Activated T-cell treated with anti-CD3 and anti-CD28 coated beads, Interleukin-2, amount 50 U/mL, for 48 hours (primary cell): ENCODE results near the gene CHMP4B.
"Not testable (repeated sequence)": the region's sequence is repeated elsewhere in the genome, so short reads cannot be mapped to it uniquely, and the experiment has no call there.

Source experiments
- DNase-seq, 2 experiments: peaks; one replicate each; pipeline ENCODE4 v3.0.0-alpha.2; 2020

CHMP4B gene

DNA sequence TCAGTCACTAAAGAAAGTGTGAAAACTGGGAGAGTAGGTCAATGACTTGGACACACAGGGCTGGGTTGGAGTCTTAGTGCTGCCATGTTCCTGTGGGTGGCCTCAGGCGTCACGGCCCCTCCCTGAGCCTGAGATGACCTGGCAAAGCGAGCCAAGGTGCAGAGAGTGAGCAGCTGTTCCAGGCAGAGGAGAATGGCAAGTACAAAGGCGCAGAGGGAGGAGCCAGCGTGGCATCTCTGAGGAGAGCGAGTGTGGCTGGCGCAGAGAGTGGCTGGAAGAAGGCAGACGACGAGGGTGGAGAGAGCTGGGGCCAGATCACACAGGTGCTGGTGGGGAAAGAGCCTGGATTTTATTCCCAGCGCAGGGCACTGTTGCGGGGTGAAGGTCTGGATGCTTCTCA, 20.6 kb upstream of the CHMP4B start:
- DNase-seq = no peak

DNA sequence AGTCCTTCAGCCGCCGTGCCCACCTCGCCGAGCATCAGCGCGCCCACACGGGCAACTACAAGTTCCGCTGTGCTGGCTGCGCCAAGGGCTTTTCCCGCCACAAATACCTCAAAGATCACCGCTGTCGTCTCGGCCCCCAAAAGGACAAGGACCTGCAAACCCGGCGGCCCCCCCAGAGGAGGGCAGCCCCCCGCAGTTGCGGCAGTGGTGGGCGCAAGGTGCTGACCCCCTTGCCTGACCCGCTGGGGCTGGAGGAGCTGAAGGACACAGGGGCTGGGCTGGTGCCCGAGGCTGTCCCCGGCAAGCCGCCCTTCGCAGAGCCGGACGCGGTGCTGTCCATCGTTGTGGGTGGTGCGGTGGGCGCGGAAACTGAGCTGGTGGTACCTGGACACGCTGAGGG, 20.1 kb upstream of the CHMP4B start:
- DNase-seq = no peak

DNA sequence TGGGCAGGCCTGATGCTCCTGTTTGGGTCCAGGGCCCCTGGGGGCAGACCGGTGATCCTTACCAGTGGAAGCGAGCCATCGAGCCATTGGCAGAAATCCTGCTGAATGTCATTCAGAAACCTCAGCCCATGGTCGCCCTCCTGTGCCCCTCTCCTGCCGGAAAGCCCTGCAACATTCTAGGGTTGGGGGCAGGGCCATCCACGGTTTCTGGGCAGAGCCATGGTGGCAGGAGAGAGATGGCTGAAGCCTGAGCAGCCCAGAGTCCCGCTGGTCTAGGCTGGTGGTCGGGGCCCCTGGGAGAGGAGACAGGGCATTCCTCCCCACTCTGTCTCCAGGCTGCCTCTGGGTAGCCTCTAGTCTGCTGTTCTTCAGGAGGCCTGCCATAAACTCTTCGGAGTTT, 19.6 kb upstream of the CHMP4B start:
- DNase-seq = no peak

DNA sequence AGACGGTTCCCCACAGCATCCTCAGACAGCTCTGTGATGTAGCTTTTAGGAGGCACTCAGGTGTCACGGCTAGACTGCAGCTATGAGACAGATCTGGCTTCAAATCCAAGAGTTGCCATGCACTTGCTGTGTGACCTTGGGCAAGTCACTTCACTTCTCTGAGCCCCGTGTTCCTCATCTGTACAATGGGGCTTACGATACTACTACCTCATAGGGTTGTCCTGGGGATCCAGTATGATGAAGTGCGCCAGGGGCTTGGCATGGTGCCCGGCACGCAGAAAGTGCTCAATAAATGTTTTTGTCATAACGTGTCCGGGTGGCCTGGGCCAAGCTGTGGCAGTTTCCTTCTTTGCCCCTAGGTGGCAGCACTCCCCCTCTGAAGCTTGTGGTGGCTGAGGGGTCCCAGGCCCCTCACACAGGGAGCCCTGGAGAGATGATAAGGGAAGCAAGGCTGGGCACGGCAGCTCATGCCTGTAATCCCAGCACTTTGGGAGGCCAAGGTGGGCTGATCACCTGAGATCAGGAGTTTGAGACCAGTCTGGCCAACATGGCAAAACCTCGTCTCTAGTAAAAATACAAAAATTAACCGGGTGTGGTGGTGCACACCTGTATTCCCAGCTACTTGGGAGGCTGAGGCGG, 19.1 kb upstream of the CHMP4B start:
- peak; percentile 72 to 76 for DNase-seq

DNA sequence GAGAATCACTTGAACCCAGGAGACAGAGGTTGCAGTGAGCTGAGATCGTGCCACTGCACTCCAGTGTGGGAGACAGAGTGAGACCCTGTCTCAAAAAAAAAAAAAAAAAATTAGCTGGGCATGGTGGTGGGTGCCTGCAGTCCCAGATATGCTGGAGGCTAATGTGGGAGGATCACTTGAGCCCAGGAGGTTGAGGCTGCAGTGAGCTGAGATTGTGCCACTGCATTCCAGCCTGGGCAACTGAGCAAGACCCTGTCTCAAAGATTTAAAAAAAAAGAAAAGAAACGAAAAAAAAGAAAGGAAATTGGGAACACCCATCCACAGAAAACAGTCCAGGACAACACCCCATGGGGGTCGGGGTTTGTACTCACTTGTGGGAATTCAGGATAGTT, 18.6 kb upstream of the CHMP4B start:
- DNase-seq = not testable (repeated sequence)

DNA sequence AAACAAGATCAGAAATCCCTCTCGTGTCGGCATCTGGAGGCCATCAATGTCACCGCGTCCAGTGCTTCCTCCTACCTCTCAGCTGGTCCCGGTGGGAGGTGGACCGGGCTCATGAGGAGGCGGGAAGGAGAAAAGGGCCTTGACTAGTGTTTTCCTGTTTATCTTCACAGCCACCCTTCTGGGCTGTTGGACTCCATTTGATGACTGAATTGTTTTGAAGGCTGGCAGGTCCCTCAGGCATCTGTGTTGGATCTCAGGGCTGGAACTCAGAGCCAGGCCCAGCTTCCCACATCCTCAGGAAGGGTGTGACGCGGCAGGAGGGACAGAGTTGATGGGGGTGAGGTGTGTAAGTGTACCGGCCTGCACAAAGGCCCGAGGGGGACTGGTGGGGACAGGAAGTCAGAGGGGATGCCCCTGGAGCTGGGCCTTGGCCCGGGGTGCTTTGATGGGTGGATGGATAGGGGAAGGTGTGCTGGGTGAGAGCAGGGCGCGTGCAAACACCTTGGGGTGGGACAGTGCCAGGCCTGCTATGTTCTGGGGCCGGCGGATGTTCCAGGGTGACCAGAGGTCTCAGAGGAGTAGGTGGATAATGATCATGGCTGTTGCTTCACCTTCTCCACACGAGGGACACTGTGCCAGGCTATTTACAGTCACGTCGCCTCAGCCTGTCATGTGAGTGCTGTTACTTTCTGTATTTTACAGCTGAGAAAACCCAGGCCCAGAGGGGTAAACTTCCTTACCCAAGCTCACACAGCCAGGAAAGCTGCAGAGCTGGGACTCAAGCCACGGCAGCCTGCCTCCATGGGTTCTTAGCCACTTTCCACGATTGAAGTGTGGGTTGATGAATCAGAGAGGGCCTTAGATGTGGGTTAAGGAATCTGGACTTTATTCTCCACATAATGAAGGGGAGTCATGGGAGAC, 17.9 kb upstream of the CHMP4B start:
- no peak for DNase-seq

DNA sequence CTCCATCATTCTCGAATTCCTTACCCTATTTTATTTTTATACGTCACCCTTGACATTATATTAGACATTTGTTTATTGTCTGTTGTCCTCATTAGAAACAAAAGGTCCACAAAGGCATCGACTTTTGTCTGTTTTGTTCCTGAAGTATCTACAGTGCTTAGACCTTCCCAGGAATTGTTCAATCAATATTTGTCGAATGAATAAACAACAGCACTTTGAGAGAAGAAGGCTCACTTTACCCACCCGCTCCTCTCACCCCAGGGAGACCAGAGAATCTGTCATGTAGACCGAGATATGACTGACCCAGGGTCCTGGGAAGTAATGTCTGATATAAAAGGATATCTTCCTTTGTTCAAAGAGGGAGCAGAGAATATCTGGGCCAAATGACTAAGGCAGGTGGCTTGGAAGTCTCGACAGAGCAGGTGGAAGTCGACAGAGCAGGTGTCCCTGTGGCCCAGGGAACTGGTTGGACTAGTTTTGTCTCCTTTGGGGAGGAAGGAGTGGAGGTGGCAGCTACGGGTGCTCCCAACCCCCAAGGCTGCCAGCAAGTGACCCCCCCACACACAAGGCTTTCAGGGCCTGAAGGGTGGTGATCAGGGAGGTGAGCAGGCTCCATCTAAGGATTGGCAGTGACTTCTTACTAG, 14.8 kb upstream of the CHMP4B start:
- DNase-seq = no peak

DNA sequence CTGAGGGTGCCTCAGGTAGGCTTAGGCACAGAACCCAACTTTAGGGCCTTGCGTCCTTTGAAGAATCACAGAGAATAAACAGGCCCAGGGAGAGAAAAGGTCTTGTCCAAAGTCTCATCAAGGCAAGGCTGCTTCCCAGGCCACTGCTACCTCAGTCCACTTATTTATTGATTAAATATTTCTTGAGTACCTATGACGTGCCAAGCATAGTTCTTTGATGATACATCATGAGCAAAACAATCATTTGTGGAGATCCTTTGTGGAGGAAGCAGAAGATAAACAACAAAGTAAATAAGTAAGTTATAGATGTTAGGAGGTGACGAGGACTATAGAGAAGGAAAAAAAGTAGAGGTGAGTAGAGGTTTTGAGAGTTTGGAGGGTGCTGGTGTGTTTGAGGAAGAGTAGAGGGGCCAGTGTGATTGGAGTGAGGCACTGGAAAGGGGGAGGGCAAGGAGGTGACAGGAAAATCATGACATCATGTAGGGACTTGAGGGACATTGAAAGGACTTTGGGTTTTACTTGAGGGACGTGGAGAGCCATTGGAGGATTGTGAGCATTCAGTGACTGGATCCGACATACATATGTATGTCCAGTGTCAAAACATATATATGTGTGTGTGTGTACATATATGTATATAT, 14.1 kb upstream of the CHMP4B start:
- no peak for DNase-seq

DNA sequence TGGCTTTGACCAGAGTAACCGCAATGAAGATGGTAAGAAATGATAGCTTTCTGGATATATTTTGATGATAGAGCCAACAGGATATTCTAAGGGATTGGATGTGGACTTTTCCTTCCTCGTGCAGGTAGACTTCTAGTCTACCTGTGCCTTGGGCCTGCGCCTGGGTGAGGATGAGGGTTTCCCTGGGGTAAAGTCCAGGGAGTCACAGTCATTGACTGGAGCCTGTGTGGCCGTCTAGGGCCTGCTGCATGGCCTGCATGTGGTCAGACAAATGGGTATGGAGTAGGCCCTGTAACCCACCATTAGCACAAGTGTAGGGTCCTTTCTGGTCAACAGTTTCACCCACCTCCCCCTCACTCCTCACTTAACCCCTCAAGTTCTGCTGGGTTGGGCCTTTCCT, 12.7 kb upstream of the CHMP4B start:
- DNase-seq = no peak

DNA sequence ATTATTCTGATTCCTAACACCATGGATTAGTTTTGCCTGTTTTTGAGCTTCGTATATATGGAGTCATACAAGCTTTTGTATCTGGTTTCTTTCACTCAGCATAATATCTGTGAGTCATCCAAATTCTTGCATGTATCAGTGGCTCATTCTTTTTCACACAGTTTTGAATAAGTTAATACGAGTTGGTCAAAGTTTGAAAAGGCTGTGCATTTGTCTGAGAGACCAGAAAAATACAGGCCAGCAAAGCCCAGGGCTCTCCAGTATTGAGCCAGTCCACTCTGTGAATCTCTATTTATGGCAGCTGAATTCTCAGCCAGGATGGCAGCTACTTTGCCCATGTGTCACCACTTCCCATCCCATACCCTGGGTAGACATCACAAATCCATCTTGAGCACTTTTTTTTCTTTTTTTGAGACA, 7.2 kb upstream of the CHMP4B start:
- DNase-seq = no peak

DNA sequence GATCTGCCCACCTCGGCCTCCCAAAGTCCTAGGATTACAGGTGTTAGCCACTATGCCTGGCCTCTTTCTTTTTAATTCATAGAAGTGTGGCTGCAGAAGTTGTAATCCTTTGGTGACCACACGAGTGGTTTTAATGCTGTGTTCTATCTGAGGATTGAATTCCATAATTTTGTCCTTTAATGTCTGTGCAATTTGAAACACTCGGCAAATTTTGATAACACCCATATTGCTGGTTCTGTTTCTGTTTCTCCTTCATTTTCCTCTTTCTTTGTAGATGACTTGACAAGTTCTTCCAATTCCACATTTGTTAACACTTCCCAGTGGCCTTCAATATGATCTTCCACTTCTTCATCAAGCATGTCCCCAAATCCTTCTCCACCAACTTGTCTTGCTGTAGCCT, 2.8 kb upstream of the CHMP4B start:
- DNase-seq = no peak

DNA sequence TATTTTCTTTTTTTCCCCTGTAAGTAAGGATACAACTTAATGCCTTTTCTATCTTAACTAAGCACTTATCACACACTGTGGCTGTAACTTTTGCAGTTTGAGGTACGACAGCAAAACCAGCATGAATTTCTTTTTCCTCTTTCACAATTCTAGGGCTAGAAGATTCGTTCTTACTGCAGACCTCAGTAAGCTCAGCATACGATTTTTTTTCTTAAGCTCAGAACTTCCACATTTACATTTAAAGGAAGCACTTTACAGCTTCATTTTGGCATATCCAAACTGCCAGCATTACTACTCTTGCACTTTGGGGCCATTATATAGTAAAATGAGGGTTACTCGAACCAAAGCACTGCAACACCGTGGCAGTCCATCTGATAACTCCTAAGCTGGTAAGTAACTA, 889 bp upstream of the CHMP4B start:
- no peak for DNase-seq

DNA sequence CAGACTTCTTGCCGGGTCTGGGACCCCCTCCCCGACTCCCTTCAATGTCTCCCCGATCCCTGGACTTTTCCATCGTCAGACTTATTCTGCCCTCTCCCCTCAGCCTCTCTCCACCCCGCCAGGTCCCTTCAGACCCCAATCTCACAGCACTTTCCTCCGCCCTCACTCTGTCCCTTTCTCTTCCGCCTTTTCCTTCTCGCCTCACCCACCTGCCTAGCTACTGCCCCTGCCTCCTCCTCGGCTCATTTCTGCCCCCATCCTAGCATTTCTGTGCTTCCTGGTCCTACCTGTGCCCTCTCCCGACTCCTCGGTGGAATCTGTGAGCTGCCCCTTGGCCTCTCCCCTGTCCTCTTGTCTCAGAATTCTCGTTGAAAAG, 616 bp downstream of the CHMP4B start:
- DNase-seq = no peak

DNA sequence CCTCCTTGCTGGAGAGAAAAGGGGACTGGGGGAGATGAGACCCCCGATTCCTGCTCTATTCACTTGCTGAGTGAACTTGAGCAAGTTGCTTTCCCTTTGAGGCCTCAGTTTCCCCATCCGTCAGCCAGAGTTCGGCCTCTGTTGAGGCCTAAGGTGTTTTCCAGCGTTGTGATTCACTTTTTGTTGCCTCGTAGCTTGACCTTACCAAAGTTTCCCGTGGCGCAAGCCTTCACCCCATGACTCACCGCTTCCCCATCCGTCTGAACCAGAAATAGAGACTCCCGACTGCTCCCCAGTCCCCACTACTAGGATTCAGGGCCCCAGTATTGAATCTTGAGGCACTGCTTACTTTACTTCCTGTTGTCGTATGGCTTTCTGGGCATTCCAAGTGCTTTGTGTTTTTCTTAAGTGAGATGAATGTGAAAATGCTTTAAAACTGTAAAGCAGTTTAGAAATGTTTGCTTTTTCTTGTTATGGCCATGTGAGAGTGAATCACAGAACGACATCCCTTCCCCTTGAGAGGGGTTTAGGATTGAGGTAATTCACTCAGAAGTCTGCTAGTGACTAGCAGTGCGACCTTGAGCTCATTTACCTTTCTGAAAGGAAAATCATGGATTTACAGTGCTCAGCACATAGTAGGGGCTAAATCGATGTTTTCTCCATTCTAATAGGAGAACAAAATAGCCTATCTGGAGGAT, 1.2 kb downstream of the CHMP4B start:
- peak; percentile 67 to 68 for DNase-seq

DNA sequence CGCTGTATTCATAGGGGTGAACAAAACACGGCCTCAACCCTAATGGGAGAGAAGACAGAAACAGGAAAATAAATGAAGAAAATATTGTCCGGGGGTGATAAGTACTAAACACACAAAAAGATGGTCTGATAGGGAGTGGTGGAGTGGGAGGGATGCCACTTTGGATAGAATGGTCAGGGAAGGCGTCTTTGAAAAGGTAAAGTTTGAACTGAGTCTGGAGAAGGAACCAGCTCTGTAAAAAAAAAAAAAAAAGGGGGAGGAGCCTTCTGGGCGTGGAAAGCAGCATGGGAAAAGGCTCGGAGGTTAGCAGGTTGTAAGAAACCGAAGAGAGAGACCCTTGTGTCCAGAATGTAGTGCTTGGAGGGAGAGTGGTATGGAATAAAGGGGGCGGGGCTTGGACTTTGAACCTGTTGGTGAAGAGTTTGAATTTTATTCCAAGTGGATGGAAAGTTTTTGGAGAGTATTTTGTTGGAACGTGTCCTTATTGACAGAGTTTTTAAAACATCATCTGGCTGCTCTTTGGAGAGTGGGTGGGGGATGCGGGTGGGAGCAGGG, 1.8 kb downstream of the CHMP4B start:
- no peak for DNase-seq

DNA sequence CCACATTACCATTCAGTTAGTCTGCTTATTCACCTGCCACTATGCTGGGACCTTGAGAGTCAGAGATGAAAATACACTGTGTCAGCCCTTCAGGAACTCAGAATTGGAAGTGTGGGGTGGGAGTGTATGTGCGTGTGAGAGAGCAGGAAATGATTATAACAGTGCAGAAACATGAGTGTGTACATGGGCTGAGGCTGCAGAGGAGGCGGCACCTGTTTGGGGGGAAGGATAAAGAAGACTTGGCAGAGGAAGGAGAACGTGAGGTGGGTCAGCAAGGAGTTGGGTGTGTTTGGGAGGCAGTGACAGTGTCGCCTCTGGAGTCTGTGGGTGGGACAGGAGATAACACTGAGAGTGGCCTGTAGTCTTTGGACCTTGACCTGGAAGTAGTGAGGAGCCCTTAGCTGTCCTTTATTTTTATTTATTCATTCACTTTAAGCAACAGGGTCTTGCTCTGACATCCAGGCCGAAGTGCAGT, 3.1 kb downstream of the CHMP4B start:
- DNase-seq = peak; percentile 31 to 32

DNA sequence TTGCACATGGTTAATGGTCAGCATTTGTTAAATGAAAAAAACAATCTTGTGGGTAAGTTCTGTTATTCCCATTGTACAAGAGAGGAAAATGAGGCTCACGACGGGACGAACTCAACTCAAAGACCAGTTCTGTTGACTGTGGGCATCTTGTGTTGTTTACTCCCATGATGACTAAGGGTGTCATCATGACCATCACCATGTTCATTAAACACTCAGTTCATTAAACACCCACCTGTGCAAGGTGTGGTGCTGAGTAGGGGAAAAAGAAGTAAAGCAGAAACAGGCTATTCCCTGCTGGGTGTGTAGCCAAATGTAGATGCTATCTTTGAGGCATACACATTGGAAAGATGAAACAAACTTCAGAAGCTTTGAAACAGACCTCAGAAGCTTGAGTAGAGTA, 4.5 kb downstream of the CHMP4B start:
- no peak for DNase-seq

DNA sequence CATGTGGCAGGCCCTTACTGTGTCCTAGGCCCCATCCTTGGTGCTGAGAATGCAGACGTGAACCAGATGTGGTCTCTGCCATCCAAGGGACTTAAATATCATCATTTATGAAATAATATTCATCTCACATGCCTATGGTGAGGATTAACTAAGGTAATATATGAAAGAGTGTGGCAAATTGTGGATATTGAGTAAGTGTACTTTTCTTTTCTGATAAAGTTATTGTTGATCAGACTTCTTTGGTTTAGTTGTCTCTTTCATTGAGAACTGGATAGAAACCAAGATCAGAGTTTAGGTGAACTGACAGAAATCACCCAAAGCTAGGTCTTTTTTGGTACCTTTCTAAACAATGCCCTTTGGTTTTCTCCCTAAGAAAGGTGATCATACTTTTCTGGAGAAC, 5.0 kb downstream of the CHMP4B start:
- no peak for DNase-seq

DNA sequence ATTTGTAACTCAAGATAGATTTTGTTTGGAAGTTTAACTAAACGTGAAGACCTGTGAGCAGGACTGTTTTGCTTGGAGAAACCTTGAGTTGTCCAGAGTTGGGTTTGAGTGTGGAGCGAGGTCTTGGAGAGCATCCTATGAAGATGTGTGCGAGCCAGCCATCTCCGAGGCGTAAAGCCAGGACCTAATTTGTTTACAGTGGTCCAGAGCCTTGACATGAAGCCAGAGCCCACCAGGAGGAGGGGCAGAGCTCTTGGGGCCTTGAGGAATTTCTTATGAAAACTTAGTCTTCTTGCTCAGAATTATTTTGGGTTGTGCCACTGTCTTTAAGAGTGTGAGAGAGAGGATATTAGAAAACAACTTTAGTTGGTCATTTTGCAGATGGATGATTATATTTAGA, 6.3 kb downstream of the CHMP4B start:
- no peak for DNase-seq

DNA sequence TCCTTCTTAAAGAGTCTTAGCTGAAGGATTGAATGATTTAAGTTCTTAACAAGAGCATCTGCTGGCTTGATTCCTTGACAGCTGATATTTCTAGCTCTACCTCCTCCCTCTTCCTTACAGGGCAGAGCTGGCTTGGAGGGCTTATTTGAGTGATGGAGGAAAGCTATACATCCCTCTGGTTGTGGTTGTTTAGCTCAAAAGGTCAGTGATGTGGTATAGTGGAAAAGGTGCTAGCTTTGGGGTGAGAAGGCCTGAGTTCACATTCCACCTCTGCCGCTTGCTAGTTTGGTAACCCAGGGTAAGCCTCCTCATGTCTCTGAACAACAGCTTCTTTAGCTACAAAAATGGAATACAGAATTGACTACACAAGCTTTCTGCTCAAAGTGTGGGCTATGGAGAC, 8.3 kb downstream of the CHMP4B start:
- no peak for DNase-seq

DNA sequence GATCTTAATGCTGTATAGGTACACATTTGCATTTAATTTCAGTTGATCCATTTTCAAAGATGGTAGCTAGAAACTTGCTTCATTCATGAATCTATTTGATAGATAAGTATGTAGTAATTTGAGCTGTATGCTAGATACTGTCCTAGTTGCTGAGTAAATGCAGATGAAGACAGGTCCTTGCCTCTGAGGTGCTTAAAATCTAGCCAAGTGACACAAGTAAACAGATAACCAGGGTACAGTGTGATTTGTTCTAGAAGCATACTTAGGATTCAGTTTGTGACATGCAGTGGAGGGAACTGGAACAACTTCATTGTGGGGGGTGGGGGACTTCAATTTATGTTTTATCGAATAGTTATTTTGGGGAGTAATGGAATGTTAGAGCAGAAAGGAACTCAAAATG, 9.2 kb downstream of the CHMP4B start:
- no peak for DNase-seq

DNA sequence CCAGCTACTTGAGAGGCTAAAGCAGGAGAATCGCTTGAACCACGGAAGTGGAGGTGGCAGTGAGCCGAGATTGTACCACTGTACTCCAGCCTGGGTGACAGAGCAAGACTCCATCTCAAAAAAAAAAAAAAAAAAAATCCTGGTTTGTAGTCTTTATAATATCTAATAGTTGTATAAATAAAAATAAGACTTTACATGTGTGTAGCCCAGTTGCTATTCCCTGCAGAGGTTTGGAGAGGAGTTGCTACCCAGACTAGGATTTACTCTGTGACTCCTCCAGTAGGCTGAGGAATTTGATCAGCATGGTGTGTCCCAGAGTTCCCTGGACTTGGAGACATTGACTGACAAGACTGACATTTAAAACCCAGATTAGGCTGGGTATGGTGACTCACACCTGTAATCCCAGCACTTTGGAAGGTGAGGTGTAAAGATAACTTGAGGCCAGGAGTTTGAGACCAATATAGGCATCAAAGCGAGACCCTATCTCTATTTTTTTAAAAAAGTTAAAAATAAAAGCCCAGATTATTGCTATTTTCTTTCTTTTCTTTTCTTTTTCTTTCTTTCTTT, 10.2 kb downstream of the CHMP4B start:
- no peak for DNase-seq
